ENCODE measurements around the gene ELP4. TPM values are rescaled to one million over a fixed set of nuclear protein-coding genes. Genes with fewer than 3 reads are reported as not detected.
"Not testable (repeated sequence)": the region's sequence is repeated elsewhere in the genome, so short reads cannot be mapped to it uniquely, and the experiment has no call there.

The ELP4 gene
- total and polyA plus RNA-seq, 12 donors, result 10.5 to 30.4 (median 18.0) TPM

DNA sequence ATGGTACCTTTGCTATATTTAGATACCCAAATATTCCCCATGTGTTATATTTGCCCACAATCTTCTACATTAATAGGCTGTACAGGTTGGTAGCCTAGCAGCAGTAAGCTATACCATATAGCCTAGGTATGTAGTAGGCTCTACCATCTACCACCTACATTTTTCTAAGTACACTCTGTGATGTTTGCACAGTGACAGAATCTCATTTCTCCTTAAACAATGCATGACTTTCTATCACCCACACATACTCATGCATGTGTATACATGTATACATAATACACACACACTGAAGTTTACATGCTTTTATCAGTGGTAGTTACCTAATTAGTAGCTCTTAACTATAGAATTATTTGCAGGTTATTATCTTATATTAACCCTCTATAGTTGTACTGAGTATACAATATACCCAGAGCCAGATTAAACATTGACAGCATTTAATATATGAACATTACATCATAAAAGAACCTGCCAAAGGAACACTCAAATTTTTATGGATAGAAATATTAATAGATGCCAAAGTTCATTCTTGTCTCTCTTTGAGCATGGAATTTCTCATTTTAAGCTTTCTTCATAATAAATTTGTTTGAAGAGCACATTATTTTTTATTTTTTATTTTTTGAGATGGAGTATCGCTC lies 51.4 kb downstream of the ELP4 start:
- intact Hi-C loops (cut with DNase I), result no loop called here
- no peaks in the 10 kb centered on the region for H3K36me3 ChIP-seq (replicated peaks in 1 of 2)
- no peak for DNase-seq
- H3K4me1 ChIP-seq (replicated peaks in 1 of 2), result peaks cover 0 to 13% of the 10 kb centered on the region in 2 donors
- H3K27me3 ChIP-seq, result no peaks in the 10 kb centered on the region
- H3K27ac ChIP-seq, result no peak overlapping the region
- no peaks in the 10 kb centered on the region for H3K9me3 ChIP-seq (replicated peaks in 1 of 3)
- WGBS, 4 donors, result 93 to 100% (median 99%) methylated on average over 1 of the region's 1 CpG
- TF ChIP-seq, protein P1, sequence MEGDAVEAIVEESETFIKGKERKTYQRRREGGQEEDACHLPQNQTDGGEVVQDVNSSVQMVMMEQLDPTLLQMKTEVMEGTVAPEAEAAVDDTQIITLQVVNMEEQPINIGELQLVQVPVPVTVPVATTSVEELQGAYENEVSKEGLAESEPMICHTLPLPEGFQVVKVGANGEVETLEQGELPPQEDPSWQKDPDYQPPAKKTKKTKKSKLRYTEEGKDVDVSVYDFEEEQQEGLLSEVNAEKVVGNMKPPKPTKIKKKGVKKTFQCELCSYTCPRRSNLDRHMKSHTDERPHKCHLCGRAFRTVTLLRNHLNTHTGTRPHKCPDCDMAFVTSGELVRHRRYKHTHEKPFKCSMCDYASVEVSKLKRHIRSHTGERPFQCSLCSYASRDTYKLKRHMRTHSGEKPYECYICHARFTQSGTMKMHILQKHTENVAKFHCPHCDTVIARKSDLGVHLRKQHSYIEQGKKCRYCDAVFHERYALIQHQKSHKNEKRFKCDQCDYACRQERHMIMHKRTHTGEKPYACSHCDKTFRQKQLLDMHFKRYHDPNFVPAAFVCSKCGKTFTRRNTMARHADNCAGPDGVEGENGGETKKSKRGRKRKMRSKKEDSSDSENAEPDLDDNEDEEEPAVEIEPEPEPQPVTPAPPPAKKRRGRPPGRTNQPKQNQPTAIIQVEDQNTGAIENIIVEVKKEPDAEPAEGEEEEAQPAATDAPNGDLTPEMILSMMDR (IDR thresholded peaks at IDR 0.05), result no peak
- H3K4me3 ChIP-seq, result no peak overlapping the region

DNA sequence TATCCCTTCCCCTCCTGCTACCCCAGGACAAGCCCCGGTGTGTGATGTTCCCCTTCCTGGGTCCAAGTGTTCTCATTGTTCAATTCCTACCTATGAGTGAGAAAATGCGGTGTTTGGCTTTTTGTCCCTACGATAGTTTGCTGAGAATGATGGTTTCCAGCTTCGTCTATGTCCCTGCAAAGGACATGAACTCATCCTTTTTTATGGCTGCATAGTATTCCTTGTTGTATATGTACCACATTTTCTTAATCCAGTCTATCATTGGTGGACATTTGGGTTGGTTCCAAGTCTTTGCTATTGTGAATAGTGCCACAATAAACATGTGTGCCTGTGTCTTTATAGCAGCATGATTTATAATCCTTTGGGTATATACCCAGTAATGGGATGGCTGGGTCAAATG lies 55.0 kb downstream of the ELP4 start:
- H3K27ac ChIP-seq; DNase-seq; H3K4me1 ChIP-seq (replicated peaks in 1 of 2); intact Hi-C loops (cut with DNase I); H3K9me3 ChIP-seq (replicated peaks in 1 of 3); H3K27me3 ChIP-seq; H3K36me3 ChIP-seq (replicated peaks in 1 of 2); H3K4me3 ChIP-seq: not testable (repeated sequence)
- 94 to 98% (median 96%) methylated on average over 4 of the region's 4 CpGs for WGBS, 4 donors

DNA sequence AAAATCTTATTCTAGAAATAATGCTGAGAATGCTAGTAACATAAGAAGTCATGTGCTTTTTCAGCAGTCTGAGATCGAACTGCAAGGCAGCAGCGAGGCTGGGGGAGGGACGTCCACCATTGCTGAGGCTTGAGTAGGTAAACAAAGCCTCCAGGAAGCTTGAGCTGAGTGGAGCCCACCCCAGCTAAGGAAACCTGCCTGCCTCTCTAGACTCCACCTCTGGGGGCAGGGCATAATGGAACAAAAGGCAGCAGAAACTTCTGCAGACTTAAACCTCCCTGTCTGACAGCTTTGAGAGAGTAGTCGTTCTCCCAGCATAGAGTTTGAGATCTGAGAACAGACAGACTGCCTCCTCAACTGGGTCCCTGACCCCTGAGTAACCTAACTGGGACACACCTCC lies 64.6 kb downstream of the ELP4 start:
- H3K4me1 ChIP-seq (replicated peaks in 1 of 2); H3K4me3 ChIP-seq; H3K9me3 ChIP-seq (replicated peaks in 1 of 3); H3K27me3 ChIP-seq; DNase-seq; intact Hi-C loops (cut with DNase I); H3K27ac ChIP-seq; H3K36me3 ChIP-seq (replicated peaks in 1 of 2): not testable (repeated sequence)
- WGBS, 4 donors, result 83 to 89% (median 87%) methylated on average over 4 of the region's 4 CpGs

DNA sequence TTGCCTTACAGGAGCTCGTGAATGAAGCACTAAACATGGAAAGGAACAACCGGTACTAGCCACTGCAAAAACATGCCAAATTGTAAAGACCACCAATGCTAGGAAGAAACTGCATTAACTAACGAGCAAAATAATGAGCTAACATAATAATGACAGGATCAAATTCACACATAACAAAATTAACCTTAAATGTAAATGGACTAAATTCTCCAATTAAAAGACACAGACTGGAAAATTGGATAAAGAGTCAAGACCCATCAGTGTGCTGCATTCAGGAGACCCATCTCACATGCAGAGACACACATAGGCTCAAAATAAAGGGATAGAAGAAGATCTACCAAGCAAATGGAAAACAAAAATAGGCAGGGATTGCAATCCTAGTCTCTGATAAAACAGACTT lies 66.2 kb downstream of the ELP4 start:
- H3K9me3 ChIP-seq (replicated peaks in 1 of 3); H3K27me3 ChIP-seq; H3K36me3 ChIP-seq (replicated peaks in 1 of 2); DNase-seq; H3K27ac ChIP-seq; H3K4me1 ChIP-seq (replicated peaks in 1 of 2); H3K4me3 ChIP-seq; intact Hi-C loops (cut with DNase I): not testable (repeated sequence)
- 93 to 98% (median 96%) methylated on average over 3 of the region's 3 CpGs for WGBS, 4 donors

- H3K4me3 ChIP-seq, result not testable (repeated sequence)
Observed at GRCh38 chr11:31579412-31579811, 69.8 kb downstream of the ELP4 start.

DNA sequence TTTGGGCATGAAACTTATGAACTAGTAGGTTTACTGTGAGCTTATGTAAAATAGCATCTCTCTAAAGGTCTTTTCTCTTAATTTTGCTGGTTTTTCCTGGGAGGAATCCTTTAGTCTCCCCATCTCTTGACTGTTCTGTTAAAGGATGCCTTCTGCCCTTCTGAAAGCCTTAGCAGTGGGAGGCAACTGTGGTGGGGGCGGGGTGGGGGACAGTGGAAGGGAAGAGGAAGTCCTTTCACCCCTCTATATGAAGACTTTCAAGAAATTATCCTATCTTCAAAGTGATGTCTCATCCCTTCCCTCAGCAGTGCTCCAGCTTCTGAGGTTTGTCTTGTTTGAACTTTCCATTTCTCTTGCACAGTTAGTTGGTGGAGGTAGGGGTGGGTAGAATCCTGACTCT lies 73.1 kb downstream of the ELP4 start:
- no peaks in the 10 kb centered on the region for H3K27me3 ChIP-seq
- H3K4me1 ChIP-seq (replicated peaks in 1 of 2), result no peaks in the 10 kb centered on the region
- H3K9me3 ChIP-seq (replicated peaks in 1 of 3), result no peaks in the 10 kb centered on the region
- H3K27ac ChIP-seq, result no peak overlapping the region
- no peaks in the 10 kb centered on the region for H3K36me3 ChIP-seq (replicated peaks in 1 of 2)
- no peak for DNase-seq
- TF ChIP-seq POLR2A (IDR thresholded peaks at IDR 0.05), result no peak
- TF ChIP-seq, protein P1 (IDR thresholded peaks at IDR 0.05), result no peak
- intact Hi-C loops (cut with DNase I), result no loop called here
- H3K4me3 ChIP-seq, result no peak overlapping the region
- 73 to 82% (median 79%) methylated on average over 1 of the region's 1 CpG for WGBS, 4 donors

More at GRCh38 chr11:31579412-31579811, 69.8 kb downstream of the ELP4 start:
- intact Hi-C loops (cut with DNase I); H3K4me1 ChIP-seq (replicated peaks in 1 of 2); H3K9me3 ChIP-seq (replicated peaks in 1 of 3); H3K27ac ChIP-seq; H3K27me3 ChIP-seq; H3K36me3 ChIP-seq (replicated peaks in 1 of 2); DNase-seq: not testable (repeated sequence)
- WGBS, 4 donors, result 97 to 100% (median 98%) methylated on average over 3 of the region's 3 CpGs
